Renal pelvis (tissue), 4 donors: ENCODE results near the gene SMG6. TPM values are rescaled to one million over a fixed set of nuclear protein-coding genes. Genes with fewer than 3 reads are reported as not detected.
A peak's percentile ranks its signal among the peaks of the same experiment; 100 is the strongest.

Experiments
- DNase-seq: peaks from one replicate; pipeline ENCODE4 v3.0.0-alpha.2; 2013
- polyA plus RNA-seq, 3 donors: library from polyadenylated mRNA; unstranded; fragments of 120-200 nt; gene quantifications; one replicate each; pipeline ENCODE4 v1.2.1, GENCODE V29; 2013; ENCODE audit not compliant: insufficient read length in 3 of 3

Gene SMG6
- polyA plus RNA-seq, 3 donors: 31.9 to 38.1 (median 32.9) TPM

GRCh38 chr17:2033153-2033552, 270.4 kb downstream of the SMG6 start:
- DNase-seq: no peak

- no peak for DNase-seq
Observed at GRCh38 chr17:2030779-2031163, 272.8 kb downstream of the SMG6 start.

- peak; percentile 82 for DNase-seq
Observed at GRCh38 chr17:2029911-2030778, 273.4 kb downstream of the SMG6 start, which contains the start of gene DPH1. DPH1 (plus strand) TSS chr17:2030153; CDS start chr17:2030170, 17 bp downstream.

DNA sequence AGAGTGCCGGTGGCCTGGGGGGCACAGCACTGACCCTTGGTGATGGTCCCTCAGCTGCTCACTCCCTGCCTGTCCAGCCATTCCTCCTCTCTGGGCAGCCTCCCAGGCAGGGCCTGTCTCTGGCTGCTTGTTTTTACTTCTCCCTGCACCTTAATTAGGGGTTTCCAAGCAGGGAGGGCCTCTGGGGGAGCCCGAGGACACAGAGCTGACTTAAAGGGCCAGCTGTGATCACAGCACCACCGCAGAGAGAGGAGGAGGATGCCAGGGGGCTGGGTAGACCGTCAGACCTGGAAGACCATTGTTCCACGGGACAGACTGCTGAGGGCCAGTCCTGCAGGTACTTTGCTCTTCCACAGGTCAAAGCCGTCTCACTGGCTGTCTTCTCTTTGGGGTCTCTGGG, 274.8 kb downstream of the SMG6 start:
- DNase-seq: no peak

- no peak for DNase-seq
Observed at GRCh38 chr17:2028234-2028614, 275.4 kb downstream of the SMG6 start.

DNA sequence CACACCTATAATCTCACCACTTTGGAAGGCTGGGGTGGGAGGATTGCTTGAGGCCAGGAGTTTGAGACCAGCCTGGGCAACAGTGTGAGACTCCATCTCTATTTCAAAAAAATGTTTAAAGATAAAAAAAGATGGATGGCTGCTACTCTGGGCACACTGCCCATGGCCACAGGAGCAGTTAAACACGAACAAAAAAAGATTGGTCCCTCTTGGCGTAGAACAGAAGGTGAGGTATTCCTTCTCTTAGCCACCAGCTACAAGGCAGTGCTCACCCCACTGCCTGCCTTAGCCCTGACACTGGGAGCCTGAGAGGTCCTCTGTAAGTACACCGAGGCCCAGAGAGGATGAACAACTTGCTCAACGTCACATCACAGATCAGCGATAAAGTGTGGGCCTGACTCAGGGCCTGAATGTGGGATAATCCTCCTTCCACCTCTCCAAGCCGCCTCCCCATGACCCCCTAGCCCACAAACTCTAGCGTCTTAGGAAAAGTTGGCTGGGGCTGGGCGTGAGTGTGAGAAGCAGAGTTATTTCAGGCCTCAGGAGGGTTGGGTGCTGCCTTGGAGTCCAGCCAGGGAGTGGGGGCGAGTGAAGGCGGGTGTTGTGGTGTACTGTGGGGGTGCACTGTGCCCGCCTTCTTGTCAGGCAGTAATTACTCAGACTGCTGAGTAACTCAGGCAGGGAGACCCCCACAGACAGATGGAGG, 275.9 kb downstream of the SMG6 start:
- no peak for DNase-seq

DNA sequence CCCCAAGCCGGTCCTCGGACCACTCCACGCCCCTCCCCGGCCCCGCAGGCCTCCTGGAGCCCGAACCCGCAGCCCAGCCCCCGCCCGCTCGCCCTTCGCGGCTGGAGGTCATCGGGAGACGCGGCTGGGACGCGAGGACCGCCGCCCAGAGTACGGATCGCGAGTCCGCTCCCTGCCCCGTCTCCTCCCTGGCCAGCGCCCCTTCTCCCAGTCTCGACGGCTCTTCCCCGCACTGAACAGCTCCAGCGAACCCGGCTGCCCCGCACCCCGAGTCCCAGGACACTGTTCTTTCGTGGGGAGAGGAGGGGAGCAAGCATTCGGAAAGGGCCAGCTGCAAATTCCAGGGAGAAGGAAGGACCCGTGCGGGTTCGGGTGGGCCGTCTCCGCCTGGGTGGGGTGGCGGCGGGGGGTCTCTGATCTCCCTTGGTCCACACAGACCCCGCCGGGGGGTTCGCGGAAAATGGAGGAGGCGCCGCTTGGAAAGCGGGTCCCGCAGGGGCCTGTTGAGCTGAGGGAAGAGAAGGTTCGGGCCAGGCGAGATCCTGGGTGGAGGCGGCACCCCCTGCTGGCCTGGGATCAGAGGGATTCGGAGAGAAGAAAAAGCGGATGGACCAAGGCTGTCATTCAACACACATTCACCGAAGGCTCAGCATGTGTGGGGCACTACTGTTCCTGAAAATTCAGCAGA, 277.8 kb downstream of the SMG6 start:
- peak; percentile 77 for DNase-seq

DNA sequence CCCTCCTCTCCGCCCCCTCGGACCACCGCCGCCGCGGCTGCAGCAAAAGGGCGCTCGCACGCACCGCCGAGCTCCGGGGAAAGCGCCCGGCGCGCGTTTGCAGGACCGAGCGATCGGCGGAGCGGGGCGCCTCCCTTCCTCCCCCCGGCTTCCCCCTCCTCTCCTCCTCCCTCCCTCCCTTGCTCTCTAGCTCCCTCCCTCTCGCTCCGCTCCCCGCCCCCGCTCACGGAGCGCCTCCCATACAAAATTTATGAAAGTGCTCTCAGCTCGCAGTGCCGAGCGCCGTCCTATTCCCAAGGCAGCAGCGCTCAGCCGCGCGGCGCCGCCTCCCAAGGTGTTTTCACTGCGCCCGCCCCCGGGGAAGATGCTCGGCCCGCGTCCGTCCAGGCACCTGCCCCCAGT, 278.4 kb downstream of the SMG6 start, which contains the start of gene RTN4RL1:
RTN4RL1 (minus strand) TSS at position 115 of the 402 bp plus-strand sequence. CDS start 469 bp downstream, outside the sequence.
- DNase-seq: peak; percentile 74

DNA sequence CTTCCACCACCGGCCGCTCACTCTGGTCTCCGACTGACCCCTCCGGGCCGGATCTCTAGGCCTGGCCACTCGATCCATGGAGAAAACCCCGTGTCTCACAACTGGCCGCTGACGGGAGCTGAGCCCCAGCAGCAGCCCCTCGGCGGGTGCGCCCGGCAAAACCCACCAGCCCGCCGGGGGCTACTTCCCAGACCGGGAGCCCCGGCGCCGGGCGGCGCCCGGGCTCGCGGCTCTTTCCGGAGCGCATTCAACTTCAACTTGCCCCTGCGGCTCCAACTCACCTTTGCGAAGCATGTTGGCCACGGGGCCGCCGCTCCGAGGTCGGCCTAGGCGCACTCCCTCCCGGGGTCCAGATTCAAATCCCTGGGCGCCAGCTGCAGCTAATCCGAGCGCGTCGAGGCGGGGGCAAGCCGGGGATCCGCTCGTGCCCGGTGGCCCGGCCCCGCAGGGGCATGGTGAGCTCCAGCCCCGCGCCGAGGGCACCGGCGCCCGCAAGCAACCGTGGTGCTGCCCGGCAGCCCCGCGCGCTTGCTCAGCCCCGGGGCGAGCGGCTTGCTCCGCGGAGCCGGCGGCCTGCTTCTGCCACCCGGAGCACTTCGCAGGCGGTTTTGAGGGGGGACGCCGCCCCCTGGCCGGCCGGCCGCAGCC, 278.9 kb downstream of the SMG6 start:
- no peak for DNase-seq

DNA sequence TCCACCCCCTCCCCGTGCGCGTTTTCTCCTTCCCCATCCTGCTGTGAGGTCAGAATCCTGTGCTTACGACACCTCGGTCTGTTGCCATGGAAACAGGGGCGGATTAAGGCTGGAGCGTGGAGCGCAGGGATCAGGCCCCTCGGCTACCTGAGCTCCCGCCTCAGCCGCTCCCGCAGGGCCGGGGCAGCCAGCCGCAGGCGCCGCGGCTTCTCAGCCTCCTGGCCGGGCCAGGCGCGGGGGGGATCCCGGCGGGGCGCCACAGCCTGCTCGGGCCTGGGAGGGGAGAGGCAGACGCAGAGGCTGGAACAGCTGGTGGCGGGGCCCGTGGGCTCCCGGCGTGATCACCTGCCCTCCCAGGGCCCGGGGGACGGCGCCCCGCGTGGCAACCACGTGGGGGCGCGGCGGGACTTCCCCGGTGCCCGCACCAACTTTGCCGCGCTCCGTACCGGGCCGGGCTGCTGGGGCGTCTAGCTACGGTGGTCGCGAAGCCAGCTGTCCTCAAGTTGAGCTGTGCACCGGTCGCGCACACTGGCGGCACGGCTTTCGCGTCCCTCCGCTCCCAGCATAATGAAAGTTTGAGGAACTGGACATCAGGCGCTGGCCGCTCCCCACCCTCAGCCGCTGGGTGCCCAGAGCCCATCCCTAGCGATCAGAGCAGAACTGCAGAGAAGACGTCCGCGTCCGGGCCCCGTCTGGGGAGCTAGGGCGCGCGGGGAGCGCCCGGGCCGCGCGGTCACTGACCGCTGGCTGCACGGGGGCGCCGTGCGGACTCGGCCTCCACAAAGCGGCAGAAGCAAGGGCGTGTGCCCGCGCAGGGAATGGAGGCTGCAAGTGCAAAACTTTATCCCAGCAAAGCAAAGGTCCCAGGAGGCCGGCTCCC, 279.7 kb downstream of the SMG6 start:
- peak; percentile 80 for DNase-seq

DNA sequence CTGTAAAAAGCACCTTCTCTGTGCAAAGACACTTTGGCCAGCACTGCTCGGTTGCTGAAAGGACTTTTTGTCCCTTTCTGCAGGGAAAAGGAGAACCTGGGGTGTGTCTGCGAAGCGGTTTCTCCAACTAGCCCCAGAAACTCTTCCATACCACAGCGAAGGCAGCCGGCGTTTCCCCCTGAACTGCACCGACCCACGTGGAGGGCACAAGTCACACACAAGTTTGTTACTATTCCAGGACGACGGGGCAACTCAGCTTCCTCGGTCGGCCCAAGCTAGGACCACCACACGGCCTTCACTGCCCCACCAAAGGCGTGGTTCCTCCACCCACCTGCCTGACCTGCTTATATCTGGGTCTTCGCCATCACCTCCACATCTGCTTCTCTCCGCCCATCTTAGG, 280.3 kb downstream of the SMG6 start:
- no peak for DNase-seq

GRCh38 chr17:2022647-2023240, 280.8 kb downstream of the SMG6 start:
- DNase-seq: no peak

DNA sequence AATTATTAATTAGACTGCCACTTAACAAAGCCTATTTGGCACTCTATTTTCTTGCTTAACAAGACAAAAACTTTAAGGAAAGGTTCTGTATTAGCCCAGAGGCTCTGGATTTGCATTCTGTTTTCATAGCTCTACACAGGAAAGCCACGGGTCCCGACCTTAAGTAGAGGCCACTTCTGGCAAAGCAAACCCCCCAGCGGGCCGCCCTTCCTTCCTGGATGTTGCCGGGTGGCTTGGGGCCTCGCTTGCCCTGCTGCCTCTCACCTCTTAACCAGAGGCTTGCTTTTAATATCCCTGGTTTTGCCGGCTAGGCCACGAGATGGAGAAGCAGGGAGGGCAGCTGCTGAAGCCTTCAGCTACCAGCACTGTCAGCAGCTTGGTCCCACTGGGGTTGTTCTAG, 282.9 kb downstream of the SMG6 start:
- no peak for DNase-seq

- no peak for DNase-seq
Observed at GRCh38 chr17:2019723-2020122, 283.9 kb downstream of the SMG6 start.

GRCh38 chr17:2018716-2019510, 284.7 kb downstream of the SMG6 start:
- DNase-seq: no peak

DNA sequence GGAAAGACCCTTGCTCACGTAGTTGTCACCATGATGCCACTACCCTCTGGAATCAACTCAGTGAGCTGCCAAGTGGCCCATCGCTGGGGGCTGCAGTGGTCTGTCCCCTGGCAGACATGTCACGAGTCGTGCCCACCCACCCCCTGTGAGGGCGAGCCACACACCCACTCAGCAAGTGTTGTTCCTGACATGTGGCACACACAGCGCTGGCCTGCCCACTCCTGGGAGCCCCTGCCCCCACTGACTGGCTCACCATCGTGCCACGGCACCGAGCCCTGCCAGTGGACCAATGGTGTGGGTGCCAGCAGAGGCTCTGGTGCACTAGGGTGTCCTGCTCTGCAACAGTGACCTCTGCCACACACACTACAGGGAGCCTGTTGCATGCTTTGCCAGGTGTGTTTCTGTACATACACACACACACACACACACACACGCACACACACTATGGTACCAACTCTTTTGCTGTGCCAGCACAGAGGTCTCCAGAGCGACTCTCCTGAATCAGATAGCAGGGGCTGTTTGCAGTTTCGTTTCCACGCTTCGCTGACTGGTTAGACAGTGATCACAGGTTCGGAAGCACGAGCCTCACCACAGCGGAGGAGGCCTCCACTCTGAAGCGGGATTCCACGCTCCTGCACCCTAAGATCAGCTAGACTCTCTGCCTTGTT, 286.2 kb downstream of the SMG6 start:
- no peak for DNase-seq

DNA sequence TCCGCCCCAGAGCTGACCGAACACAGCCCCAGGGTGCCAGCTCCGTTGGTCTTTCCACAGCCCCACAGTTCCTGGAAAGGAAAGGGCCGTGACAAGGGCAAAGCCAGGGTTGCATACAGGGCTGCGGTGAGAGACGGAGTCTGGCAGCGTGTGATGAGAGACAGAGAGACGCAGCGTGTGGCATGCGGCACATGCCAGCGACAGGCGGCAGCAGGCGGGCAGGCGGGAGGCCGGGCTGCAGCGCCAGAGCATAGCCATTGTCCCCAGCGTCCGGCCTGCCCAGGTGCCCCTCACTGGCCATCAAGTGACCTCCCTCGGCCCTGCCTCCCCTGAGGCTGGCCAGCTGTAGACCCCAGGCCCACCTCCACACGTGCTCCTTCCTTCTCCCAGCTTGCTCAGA, 287.1 kb downstream of the SMG6 start:
- no peak for DNase-seq

GRCh38 chr17:2015314-2015713, 288.3 kb downstream of the SMG6 start:
- DNase-seq: no peak

DNA sequence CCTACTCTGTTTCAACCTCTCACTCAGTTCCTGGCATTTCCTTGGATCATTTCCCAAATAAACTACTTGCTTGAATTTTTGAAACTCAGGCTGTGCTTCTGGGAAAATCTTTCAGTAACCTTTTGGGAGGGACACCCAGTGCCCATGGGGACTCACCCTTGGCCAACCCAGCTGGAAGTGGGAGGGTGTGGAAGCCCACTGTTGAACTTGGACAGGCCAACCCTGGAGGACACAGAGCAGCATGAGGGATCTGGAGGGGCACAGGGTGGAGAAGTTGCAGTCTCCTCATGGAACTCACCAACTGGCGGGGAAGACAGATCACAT, 289.6 kb downstream of the SMG6 start:
- DNase-seq: no peak
